ENCODE measurements around the gene IL32.

IL32 gene

GRCh38 chr16:3113765-3114479 is 48.5 kb downstream of the IL32 start:
- no peak for DNase-seq (ENCODE audit: low read depth in 1 of 2, low spot score in 1 of 2)

GRCh38 chr16:3115003-3115402 is 49.6 kb downstream of the IL32 start:
- no peak for DNase-seq (ENCODE audit: low read depth in 1 of 2, low spot score in 1 of 2)

- no peak for DNase-seq (ENCODE audit: low read depth in 1 of 2, low spot score in 1 of 2)
Measured at GRCh38 chr16:3115561-3115960, 50.1 kb downstream of the IL32 start.

GRCh38 chr16:3118204-3118790 is 52.9 kb downstream of the IL32 start:
- DNase-seq (ENCODE audit: low read depth in 1 of 2, low spot score in 1 of 2): no peak

DNA sequence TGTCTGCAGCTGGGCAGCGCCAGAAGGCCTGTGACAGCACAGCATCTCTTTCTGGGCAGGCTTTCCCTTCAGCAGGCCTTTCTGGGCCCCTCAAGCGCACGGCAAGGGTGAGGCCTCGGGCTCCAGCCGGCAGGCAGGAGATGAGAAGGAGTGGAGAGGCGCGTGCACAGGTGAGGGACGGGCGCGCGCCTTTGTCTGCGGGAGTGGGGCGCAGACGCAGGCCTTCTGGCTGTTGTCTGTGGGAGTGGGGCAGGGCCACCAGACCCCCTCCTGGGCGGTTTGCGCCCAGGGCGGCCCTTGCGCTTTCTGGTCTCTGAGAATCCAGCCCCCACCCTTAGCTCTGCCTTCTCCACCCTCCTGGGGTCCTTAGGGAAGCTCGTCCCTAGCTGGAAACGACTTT is 53.4 kb downstream of the IL32 start:
- DNase-seq (ENCODE audit: low read depth in 1 of 2, low spot score in 1 of 2): no peak

All from activated T-helper 1 cell treated with anti-CD3 and anti-CD28 coated beads, Interleukin-2, amount 50 U/mL, for 16 hours (primary cell).